HCEC 1CT (cell line): ENCODE measurements around the gene GCSAM.
"Not testable (repeated sequence)": the region's sequence is repeated elsewhere in the genome, so short reads cannot be mapped to it uniquely, and the experiment has no call there.

Source experiments
- DNase-seq: peaks from one replicate; pipeline ENCODE4 v3.0.0-alpha.2; 2017

The GCSAM gene

GRCh38 chr3:112096176-112096575, 36.9 kb downstream of the GCSAM start:
- no peak for DNase-seq

DNA sequence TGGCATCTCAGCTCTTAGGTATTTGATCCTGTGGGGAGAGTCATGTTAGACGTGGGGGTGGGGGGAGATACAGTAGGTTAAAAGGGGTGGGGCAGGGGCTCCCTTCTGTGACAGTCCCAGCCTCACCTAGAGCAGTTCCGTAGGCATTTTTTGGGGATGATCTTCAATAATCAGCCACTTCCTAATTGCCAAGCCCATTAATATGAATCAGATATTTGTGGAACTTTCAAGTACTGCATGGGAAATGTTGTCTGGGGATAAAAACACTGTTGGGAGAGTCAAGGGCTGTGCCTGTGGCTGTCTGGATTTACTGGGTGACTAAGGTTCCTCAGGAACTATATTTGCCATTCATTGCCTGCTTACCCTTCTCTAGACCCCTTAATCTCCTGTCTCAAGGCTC, 37.3 kb downstream of the GCSAM start:
- no peak for DNase-seq

- no peak for DNase-seq
Observed at GRCh38 chr3:112093180-112093522, 39.9 kb downstream of the GCSAM start.

GRCh38 chr3:112092496-112093179, 40.4 kb downstream of the GCSAM start:
- DNase-seq = no peak

GRCh38 chr3:112090887-112091586, 42.0 kb downstream of the GCSAM start:
- no peak for DNase-seq

DNA sequence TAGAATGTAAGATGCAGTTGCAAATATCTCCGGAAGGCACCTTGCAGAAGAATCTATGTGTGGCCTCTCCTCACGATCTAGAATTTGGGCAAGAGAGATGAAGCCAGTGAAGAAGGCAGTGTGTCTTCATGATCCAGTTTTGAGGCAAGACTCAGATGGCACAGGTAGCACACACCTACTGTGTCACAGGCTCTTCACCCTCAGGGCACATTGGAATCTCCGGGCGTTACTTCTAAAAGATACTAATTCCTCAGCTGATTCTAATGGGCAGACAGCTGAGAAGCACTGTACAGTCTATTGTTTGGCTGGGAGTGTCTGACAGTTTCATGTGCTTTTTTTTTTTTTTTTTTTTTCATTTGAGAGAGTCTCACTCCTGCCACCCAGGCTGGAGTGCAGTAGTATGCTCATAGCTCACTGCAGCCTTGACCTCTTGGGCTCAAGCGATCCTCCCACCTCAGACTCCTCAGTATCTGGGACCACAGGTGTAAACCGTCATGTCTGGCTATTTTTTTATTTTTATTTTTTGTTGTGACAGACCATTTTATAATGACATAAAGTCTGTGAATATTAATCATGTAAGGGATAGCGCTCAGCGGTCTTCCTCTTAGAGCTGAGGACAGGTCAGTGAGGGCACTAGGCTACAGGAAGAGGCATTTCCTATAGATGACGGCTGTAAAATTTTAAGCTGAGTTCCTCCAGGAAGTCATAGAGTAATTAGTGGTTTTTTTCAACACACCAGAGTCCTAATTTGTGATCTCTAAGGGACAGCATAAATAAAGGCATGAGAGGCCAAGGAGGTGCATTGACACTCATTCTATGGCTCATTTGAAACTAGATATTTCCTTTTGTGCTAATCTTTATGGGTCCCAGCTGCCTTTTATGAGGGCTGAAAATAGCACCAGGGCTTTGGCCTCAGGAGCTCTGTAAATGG, 42.8 kb downstream of the GCSAM start:
- no peak for DNase-seq

DNA sequence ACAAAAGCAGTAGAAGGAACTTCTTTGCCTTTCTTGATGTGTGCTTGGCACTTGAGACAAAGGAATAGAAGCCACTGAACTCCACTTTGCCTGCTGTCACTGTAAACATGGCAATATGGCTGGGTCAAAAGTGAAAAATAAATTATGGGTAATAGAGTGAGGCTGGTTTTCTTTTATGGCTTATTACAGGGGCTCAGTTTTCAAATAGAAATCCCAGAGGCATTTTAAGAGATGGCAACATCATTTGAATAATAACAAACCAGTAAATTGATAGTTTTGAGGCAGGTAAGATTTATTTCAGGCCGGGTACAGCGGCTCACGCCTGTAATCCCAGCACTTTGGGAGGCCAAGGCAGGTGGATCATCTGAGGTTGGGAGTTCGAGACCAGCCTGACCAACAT, 44.1 kb downstream of the GCSAM start:
- no peak for DNase-seq

DNA sequence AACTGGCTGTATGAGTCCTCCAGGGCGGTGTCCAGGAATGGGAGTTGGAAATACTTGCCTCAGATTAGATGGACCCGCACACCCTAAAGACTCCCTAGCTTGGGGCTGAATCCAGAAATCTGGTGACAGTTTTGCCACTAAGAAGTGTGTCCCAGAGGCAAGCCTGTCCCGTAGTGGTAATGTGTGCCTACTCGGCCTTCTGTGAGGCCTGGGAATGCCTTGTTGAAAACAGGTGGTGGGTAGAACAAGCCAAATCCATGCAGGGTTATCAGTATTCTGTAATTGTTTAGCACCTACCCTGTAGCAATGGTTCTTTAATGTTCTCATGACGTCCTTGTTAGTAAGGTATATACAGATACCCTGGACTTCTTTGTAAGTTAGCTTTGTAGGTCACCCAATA, 45.3 kb downstream of the GCSAM start:
- no peak for DNase-seq

DNA sequence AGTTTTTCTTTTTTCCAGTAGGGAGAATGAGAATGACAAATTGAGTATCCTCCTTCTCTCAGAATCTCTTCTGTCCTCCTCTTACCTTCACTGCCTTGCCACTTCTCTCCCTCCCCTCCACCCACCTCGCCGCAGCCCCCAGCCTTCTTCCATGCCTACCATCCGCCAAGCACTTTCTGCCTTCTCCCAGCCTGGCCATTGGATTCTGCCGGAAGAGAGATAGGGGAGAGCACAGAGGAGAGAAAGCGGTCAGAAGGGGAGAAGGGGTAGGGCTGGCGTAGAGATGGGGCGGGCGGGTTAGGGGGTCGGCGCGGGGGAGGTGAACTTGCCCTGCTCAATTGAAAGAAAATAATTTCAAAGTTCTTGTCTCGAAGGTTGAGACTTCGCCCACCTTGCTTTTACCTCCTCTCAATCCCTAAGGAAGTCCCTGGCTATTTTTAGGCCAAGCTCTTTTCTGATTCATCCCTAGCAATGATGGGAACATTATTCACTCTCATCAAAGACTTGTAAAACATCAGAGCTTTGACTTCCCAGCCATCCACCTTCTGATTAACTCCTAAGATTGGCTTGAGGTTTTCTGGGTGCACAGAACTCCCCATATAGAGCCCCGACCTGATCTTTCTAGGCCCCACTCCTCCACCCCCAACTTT, 46.0 kb downstream of the GCSAM start:
- DNase-seq = peak; percentile 57

DNA sequence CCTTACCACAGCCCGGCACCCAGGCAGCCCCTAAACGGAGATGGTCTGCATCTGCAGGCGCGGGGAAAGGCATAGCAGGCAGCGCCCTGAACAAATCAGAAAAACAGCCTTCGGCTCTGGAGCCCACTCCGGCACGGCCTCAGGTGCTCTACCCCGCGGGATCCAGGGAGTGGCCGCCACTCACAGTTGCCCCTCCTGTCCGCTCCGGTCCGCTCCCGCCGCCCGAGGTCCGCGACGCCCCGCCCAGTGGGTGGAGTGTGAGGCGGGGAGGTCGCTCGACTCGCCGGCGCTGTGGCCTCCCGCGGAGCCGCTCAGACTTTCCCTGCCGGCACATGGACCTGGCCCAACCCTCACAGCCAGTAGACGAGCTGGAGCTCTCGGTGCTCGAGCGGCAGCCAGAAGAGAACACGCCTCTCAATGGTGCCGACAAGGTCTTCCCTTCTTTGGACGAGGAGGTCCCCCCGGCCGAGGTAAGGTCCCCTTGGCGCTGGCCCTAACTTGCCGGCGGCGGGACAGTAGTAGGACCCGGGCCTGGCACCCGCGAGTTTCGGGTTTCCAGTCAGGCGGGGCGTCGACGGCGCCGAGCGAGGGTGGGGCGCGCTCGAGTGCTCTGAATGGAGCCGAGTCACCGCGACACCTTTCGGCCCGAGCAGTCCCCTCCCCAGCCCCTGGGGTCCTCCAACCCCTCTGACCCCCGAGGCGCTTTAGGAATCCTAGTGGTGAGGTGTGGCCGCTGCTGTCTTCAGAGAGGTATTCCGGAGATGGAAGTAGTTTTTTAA, 46.8 kb downstream of the GCSAM start, which contains the start of gene C3orf52:
Gene C3orf52, plus strand, starts transcription at position 314 of the 779 bp plus-strand sequence. Its CDS starts 19 bp downstream, at position 333.
- peak; percentile 84 for DNase-seq

DNA sequence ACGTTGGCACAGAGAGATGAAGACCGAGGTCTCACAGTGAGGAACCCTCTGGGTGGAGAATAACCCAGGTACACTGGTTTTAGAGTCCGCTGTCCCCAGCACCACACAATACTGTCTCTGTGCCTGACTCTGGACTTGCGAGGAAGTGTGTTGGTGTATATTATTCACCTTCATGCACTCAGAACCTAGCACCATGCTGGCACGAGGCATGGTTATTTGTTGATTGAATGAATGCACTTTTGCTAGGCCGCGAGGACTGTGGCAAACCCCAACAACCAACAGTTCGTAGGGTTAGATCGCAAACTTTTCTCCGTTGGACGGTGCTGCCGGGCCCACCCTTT, 47.3 kb downstream of the GCSAM start:
- DNase-seq = no peak

GRCh38 chr3:112084980-112085705, 47.9 kb downstream of the GCSAM start:
- no peak for DNase-seq

DNA sequence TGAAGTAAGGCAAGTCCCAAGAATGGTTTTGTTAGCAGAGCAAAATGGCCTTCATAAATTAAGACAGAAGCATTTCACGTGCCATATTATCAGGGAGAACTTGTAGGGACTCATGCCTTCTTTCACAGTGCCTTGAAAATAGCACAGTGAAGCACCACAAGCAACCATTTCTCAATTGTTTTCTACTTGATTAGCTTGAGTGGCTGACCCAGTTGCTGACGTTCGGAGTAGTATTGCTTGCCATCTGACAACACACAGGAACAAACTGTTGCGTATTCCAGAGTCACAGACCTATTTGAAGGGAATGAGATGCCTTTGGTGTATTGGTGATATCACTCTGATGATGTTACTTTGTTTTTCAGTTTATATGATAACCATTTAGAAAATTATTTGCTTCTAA, 49.8 kb downstream of the GCSAM start:
- DNase-seq = no peak

- DNase-seq = no peak
Observed at GRCh38 chr3:112078125-112079083, 54.6 kb downstream of the GCSAM start.

- peak; percentile 89 for DNase-seq
Observed at GRCh38 chr3:112074616-112075497, 58.2 kb downstream of the GCSAM start.

DNA sequence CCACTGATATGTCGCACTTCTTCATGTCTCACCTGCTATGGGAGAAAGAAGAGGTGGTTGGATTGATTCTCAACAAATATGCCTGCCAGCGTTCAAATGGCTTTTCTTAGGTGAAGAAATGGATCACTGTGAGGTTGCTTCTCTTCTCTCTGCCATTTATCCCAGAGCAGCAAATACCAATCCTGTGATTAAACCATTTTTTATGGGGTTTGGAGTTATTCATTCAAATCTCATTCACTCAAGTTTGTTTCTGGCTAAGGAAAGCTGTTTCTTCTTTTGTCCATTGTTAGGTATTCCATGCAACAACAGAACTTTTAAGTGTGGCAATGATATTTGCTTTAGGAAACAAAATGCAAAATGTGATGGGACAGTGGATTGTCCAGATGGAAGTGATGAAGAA, 59.0 kb downstream of the GCSAM start:
- DNase-seq = peak; percentile 51

DNA sequence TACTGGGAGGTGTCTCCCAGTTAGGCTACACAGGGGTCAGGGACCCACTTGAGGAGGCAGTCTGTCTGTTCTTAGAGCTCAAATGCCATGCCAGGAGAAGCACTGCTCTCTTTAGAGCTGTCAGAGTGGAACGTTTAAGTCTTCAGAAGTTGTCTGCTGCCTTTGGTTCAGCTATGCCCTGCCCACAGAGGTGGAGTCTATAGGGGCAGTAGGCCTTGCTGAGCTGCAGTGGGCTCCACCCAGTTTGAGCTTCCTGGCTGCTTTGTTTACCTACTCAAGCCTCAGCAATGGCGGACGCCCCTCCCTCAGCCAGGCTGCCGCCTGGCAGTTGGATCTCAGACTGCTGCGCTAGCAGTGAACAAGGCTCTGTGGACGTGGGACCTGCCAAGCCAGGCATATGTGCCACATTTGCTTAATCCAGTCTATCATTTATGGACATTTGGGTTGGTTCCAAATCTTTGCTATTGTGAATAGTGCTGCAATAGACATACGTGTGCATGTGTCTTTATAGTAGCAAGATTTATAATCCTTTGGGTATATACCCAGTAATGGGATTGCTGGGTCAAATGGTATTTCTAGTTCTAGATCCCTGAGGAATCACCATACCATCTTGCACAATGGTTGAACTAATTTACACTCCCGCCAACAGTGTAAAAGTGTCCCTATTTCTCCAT, 60.5 kb downstream of the GCSAM start:
- not testable (repeated sequence) for DNase-seq
